ENCODE results near the gene SCGB3A2.
A peak's percentile ranks its signal among the peaks of the same experiment; 100 is the strongest.

SCGB3A2 gene, protein sequence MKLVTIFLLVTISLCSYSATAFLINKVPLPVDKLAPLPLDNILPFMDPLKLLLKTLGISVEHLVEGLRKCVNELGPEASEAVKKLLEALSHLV

GRCh38 chr5:147878066-147878759 lies at the start of gene SCGB3A2:
TSS of gene SCGB3A2 (plus strand) at chr5:147878711. CDS start at chr5:147878804, 93 bp downstream.
- DNase-seq (ENCODE audit: low read depth in 2 of 2): no peak

- DNase-seq (ENCODE audit: low read depth in 2 of 2): no peak
Measured at GRCh38 chr5:147830035-147830434, 48.5 kb upstream of the SCGB3A2 start.

DNA sequence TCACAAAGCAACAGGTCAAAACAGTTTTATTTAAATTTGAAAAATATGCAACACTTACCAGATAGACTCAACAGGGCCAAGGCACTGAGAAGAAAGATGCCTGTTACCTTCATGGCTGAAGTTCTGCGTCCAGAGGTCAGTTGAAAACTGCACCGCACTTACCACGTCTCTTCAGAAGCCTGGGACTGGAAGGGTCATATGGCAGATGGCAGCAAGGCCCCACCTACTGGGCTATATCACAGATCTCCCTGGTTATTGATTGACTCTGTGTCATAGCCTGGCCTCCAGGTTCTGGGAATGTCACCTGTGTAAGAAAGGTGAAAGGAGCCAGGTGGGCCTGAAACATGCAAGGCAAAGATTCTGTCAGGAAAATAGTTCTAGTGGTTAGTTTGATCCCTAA lies 47.0 kb upstream of the SCGB3A2 start, which contains the start of gene SPINK1:
SPINK1 (minus strand) TSS at position 207 of the 400 bp plus-strand sequence; CDS start at position 113, 94 bp downstream.
- no peak for DNase-seq (ENCODE audit: low read depth in 2 of 2)

DNA sequence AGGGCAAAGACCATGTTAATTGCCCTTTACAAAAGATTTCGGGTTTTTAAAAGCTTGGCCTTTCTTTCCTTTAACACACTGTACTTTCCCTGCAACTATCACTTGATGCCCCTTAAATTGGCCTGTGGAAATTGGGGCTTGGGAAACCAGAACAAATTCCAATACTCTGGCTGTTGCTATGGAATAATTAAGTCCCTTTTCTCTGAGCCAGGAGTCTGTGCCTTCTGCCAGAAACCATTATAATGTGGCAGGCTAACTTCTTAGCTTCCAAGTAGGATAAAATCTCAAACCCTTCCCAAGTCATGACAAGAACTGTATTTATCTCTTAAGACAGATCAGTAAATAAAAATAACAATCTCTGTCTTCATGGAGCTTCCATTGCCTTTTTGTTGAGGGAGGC lies 46.0 kb upstream of the SCGB3A2 start:
- no peak for DNase-seq (ENCODE audit: low read depth in 2 of 2)

- no peak for DNase-seq (ENCODE audit: low read depth in 2 of 2)
Measured at GRCh38 chr5:147835386-147835798, 43.1 kb upstream of the SCGB3A2 start.

- DNase-seq (ENCODE audit: low read depth in 2 of 2): no peak
Measured at GRCh38 chr5:147836439-147836838, 42.1 kb upstream of the SCGB3A2 start.

- no peak for DNase-seq (ENCODE audit: low read depth in 2 of 2)
Measured at GRCh38 chr5:147842869-147843268, 35.6 kb upstream of the SCGB3A2 start.

- no peak for DNase-seq (ENCODE audit: low read depth in 2 of 2)
Measured at GRCh38 chr5:147844846-147845245, 33.7 kb upstream of the SCGB3A2 start.

- DNase-seq (ENCODE audit: low read depth in 2 of 2): no peak
Measured at GRCh38 chr5:147845618-147846017, 32.9 kb upstream of the SCGB3A2 start.

DNA sequence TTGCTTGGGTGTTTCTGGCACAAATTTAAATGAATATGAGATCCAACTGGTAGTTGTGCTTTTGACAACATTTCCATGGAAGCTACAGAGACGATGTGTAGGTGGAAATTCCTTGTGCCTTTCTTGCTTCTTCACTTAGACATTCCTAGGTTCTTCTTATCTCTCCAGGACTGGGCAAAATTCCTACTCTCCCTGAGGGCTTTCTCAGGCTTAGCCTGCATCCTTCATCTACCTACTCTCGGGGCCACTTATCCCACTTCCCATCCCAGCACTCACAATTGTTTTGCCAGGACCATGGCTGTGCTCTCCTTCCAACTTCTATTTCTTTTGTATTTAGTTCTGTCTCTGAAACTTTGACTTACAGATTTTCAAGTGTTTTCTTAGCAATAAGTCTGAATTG lies 29.3 kb upstream of the SCGB3A2 start:
- no peak for DNase-seq (ENCODE audit: low read depth in 2 of 2)

DNA sequence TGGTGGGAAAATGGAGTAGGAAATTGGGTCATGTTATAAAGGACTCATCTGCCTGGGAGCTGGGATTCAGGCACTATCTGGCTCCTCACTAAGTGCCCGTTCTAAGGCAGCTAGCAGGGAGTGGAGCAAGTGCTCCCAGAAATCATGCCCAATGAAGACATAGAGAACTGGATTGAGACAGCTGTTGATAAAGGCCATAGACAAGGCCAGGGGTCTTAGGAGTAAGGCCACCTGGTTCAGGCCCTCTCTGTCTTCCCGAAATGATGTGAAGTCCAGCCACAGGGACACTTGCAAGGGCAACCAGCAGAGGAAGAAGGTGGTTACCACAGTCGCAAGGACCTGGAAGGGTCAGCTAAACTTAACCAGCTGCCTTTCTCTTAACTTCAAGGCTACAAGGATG lies 26.9 kb upstream of the SCGB3A2 start:
- no peak for DNase-seq (ENCODE audit: low read depth in 2 of 2)

DNA sequence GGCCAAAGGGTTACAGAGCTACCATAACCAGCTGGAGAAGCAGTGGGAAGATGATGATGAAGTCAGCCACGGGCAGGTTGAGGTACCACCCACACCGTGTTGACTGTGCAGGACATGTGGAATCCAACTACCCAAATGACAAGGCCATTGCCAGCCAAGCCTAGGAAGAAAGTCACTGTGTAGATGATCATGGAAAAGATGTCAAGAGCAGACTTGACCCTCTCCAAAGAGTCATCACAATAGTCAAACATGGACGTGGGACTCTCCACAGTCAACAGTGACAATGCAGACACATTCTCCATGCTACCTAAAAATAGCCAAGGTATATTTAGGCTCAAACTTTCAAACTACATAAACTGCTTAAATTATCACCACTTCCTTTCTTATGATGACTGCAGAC lies 26.1 kb upstream of the SCGB3A2 start:
- DNase-seq (ENCODE audit: low read depth in 2 of 2): no peak

GRCh38 chr5:147853372-147853987 lies 25.0 kb upstream of the SCGB3A2 start:
- DNase-seq (ENCODE audit: low read depth in 2 of 2): no peak

GRCh38 chr5:147854331-147854730 lies 24.2 kb upstream of the SCGB3A2 start:
- no peak for DNase-seq (ENCODE audit: low read depth in 2 of 2)

- DNase-seq (ENCODE audit: low read depth in 2 of 2): no peak
Measured at GRCh38 chr5:147854894-147855773, 23.4 kb upstream of the SCGB3A2 start.

- DNase-seq (ENCODE audit: low read depth in 2 of 2): no peak
Measured at GRCh38 chr5:147855774-147856069, 22.8 kb upstream of the SCGB3A2 start.

GRCh38 chr5:147856801-147857200 lies 21.7 kb upstream of the SCGB3A2 start:
- DNase-seq (ENCODE audit: low read depth in 2 of 2): no peak

DNA sequence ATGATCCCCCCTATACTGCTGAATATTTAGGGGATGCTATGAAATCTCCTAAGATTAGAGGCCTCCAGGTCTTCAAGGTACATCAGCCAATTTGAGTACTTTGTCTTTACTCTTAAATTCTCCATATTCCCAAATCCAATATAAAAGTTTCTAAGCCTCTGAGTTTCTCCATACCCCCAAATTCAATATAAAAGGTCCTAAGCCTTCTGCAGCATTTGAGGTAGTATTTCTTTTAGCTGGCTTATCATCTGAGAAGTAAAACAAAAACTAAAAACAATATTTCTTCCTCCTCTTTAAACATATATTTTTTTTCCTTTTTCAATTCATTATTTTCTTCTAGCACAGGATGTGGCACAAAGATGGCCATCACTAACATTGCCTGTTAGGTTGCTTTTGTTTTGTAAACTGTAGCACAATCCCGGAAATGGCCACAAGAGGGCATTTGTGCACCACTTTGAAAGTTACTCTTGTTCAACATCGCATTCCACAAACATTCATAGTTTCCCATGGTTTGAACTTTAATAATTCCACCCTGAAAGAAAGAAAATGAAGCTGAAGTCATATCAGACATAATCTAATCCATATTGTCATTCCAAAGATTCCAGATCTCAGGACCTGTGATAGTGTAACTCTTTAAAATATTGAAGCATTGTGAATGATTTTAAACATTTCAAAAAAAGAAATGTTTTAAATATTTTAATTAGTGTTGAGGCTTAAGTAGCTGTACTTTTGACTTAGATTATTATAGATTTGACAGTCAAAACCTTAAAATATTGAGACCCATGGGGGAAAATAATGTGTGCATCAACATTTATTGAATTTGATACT lies 21.0 kb upstream of the SCGB3A2 start:
- peak; percentile 27 to 29 for DNase-seq (ENCODE audit: low read depth in 2 of 2)

- no peak for DNase-seq (ENCODE audit: low read depth in 2 of 2)
Measured at GRCh38 chr5:147858565-147858964, 19.9 kb upstream of the SCGB3A2 start.

- no peak for DNase-seq (ENCODE audit: low read depth in 2 of 2)
Measured at GRCh38 chr5:147859962-147860640, 18.4 kb upstream of the SCGB3A2 start.

GRCh38 chr5:147860641-147861025 lies 17.9 kb upstream of the SCGB3A2 start:
- DNase-seq (ENCODE audit: low read depth in 2 of 2): no peak
